ENCODE measurements around the gene SIRT3. TPM values are rescaled to one million over a fixed set of nuclear protein-coding genes. Genes with fewer than 3 reads are reported as not detected.

Gene SIRT3
- total RNA-seq, 1 experiment from 2014 or later, result 19.2 TPM

- CTCF ChIA-PET, result no interaction called here
- Mint-ChIP-seq H3K27ac (ENCODE audit: unreplicated experiment) (no peak overlapping the region), H3K36me3 (ENCODE audit: insufficient read depth, unreplicated experiment) (peaks cover 81% of the 10 kb centered on the region), H3K4me1 (ENCODE audit: low read depth, unreplicated experiment) (no peaks in the 10 kb centered on the region), H3K27me3 (ENCODE audit: unreplicated experiment) (no peaks in the 10 kb centered on the region), H3K4me3 (ENCODE audit: low read depth, unreplicated experiment) (no peak overlapping the region), H3K9me3 (ENCODE audit: low read depth, unreplicated experiment) (no peaks in the 10 kb centered on the region)
- no peak for TF ChIP-seq CTCF (IDR thresholded peaks at IDR 0.05; ENCODE audit: unreplicated experiment)
- intact Hi-C loops (cut with micrococcal nuclease; ENCODE audit: unreplicated experiment), result no loop called here
- no TSS peak for BruUV-seq (replicated peaks)
- no peak for DNase-seq
Observed at GRCh38 chr11:211295-211694, 24.8 kb downstream of the SIRT3 start.

- DNase-seq, result no peak
- no peak overlapping the region for H3K4me3 Mint-ChIP-seq (ENCODE audit: low read depth, unreplicated experiment)
- H3K36me3 Mint-ChIP-seq (ENCODE audit: insufficient read depth, unreplicated experiment), result peaks cover 81% of the 10 kb centered on the region
- H3K27ac Mint-ChIP-seq (ENCODE audit: unreplicated experiment), result no peak overlapping the region
- no TSS peak for BruUV-seq (replicated peaks)
- H3K27me3 Mint-ChIP-seq (ENCODE audit: unreplicated experiment), result no peaks in the 10 kb centered on the region
- no peak for TF ChIP-seq CTCF (IDR thresholded peaks at IDR 0.05; ENCODE audit: unreplicated experiment)
- no peaks in the 10 kb centered on the region for H3K9me3 Mint-ChIP-seq (ENCODE audit: low read depth, unreplicated experiment)
- CTCF ChIA-PET, result no interaction called here
- H3K4me1 Mint-ChIP-seq (ENCODE audit: low read depth, unreplicated experiment), result no peaks in the 10 kb centered on the region
- intact Hi-C loops (cut with micrococcal nuclease; ENCODE audit: unreplicated experiment), result no loop called here
Observed at GRCh38 chr11:210803-211180, 25.4 kb downstream of the SIRT3 start.

GRCh38 chr11:210122-210802 lies 25.9 kb downstream of the SIRT3 start:
- intact Hi-C loops (cut with micrococcal nuclease; ENCODE audit: unreplicated experiment), result no loop called here
- H3K27me3 Mint-ChIP-seq (ENCODE audit: unreplicated experiment), result no peaks in the 10 kb centered on the region
- H3K27ac Mint-ChIP-seq (ENCODE audit: unreplicated experiment), result no peak overlapping the region
- H3K4me3 Mint-ChIP-seq (ENCODE audit: low read depth, unreplicated experiment), result peak overlapping the region; percentile 96
- CTCF ChIA-PET, result no interaction called here
- DNase-seq, result no peak
- H3K4me1 Mint-ChIP-seq (ENCODE audit: low read depth, unreplicated experiment), result no peaks in the 10 kb centered on the region
- H3K9me3 Mint-ChIP-seq (ENCODE audit: low read depth, unreplicated experiment), result no peaks in the 10 kb centered on the region
- TF ChIP-seq CTCF (IDR thresholded peaks at IDR 0.05; ENCODE audit: unreplicated experiment), result no peak
- H3K36me3 Mint-ChIP-seq (ENCODE audit: insufficient read depth, unreplicated experiment), result peaks cover 77% of the 10 kb centered on the region
- no TSS peak for BruUV-seq (replicated peaks)

- DNase-seq, result no peak
- TF ChIP-seq CTCF (IDR thresholded peaks at IDR 0.05; ENCODE audit: unreplicated experiment), result no peak
- no TSS peak for BruUV-seq (replicated peaks)
- no peaks in the 10 kb centered on the region for H3K27me3 Mint-ChIP-seq (ENCODE audit: unreplicated experiment)
- H3K4me3 Mint-ChIP-seq (ENCODE audit: low read depth, unreplicated experiment), result peak overlapping the region; percentile 96
- H3K36me3 Mint-ChIP-seq (ENCODE audit: insufficient read depth, unreplicated experiment), result peaks cover 73% of the 10 kb centered on the region
- intact Hi-C loops (cut with micrococcal nuclease; ENCODE audit: unreplicated experiment), result loop anchor here (10.0 kb wide), 1 partner anchor 305 kb away; no protein-coding TSS in a partner anchor
- peak overlapping the region; percentile 92 for H3K27ac Mint-ChIP-seq (ENCODE audit: unreplicated experiment)
- no peaks in the 10 kb centered on the region for H3K9me3 Mint-ChIP-seq (ENCODE audit: low read depth, unreplicated experiment)
- no peaks in the 10 kb centered on the region for H3K4me1 Mint-ChIP-seq (ENCODE audit: low read depth, unreplicated experiment)
- CTCF ChIA-PET, result no interaction called here
Observed at GRCh38 chr11:209275-210121, 26.6 kb downstream of the SIRT3 start.
